Testis (tissue), 3 donors: Measurements from ENCODE around the gene LRRC8D. TPM values are rescaled to one million over a fixed set of nuclear protein-coding genes. Genes with fewer than 3 reads are reported as not detected.
A peak's percentile ranks its signal among the peaks of the same experiment; 100 is the strongest.

Experiments
- DNase-seq: peaks from one replicate; pipeline ENCODE4 v3.0.0-alpha.2; 2019
- H3K27ac ChIP-seq, 2 donors: fragments of 200-600 bp; sonication (generic); one replicate each; pipeline ENCODE4 v1.5.1; 2019
- H3K27me3 ChIP-seq: fragments of 200-600 bp; sonication (generic); one replicate; pipeline ENCODE4 v1.5.1; 2019
- H3K36me3 ChIP-seq: fragments of 200-600 bp; sonication (generic); one replicate; pipeline ENCODE4 v1.5.1; 2017; ENCODE audit warnings: low read depth; ENCODE audit errors: missing control alignments
- H3K4me1 ChIP-seq: fragments of 200-600 bp; sonication (generic); one replicate; pipeline ENCODE4 v1.5.1; 2019
- H3K4me3 ChIP-seq, 2 donors: fragments of 200-600 bp; sonication (generic); one replicate each; pipeline ENCODE4 v1.5.1; 2017 to 2019
- H3K9me3 ChIP-seq: fragments of 200-600 bp; sonication (generic); one replicate; pipeline ENCODE4 v1.5.1; 2017
- POLR2A ChIP-seq: fragments of 450-650 bp; IDR thresholded peaks from one replicate; pipeline ENCODE4 v1.6.1; 2017; ENCODE audit warnings: antibody characterized with exemption, mild to moderate bottlenecking, moderate library complexity
- WGBS, 2 donors: methylation state at CpG; one replicate each; pipeline ENCODE4 v1.1.5; 2018; 5-methylcytosine and 5-hydroxymethylcytosine counted together
- intact Hi-C: fragments of 100-400 bp; cut with DNase I; formaldehyde crosslinking; loops from one replicate; pipeline ENCODE4 v1.15.1; 2023; ENCODE audit warnings: low total_unique reads
- polyA plus RNA-seq: library from polyadenylated mRNA; stranded (reverse); fragments of 350-450 nt; fragmentation: Illumina TruSeq; extraction: RNeasy Lipid Tissue Mini Kit (QIAGEN cat#74804); gene quantifications from one replicate; pipeline ENCODE4 v1.2.3, GENCODE V29; 2014; ENCODE audit warnings: low read depth, low replicate concordance; ENCODE audit not compliant: insufficient read depth
- total RNA-seq, 2 donors: library from RNA; depleted of rRNA; stranded (reverse); fragments of >200 nt; gene quantifications; one replicate each; pipeline ENCODE4 v1.2.3, GENCODE V29; 2016
- TF ChIP-seq, protein P1 (sequence below), 3 experiments: fragments of 450-650 bp in 2 of 3; fragments of 200-600 bp in 1 of 3; sonication (generic) in 1 of 3; IDR thresholded peaks; one replicate each; pipeline ENCODE4 v1.5.1; 2016 to 2019; ENCODE audit warnings: antibody characterized with exemption in 3 of 3, mild to moderate bottlenecking in 2 of 3, moderate library complexity in 1 of 3

Gene LRRC8D
- total and polyA plus RNA-seq, 3 donors from 2014 or later: 20.8 to 46.1 (median 41.1) TPM

DNA sequence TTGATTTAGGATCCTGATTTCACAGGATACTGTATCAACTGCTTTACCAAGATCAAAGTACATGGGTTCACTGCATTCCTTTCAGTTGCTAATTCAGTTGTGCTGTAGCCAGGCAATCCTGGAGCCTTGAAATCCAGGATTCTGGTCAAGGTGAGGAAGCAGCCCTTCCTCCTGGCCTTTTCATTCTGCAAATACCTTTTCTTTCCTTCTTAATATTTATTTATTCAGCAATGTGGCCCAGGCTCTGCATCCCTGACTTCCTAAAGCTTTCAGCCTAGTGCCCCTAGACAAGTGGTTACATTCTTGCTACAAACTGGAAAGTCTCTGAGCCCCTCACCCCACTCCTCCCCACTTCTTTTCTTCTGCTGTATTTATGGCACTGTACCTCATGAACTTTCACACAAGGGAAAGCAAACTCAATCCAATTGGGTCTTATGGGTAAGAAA is 16.2 kb downstream of the LRRC8D start:
- no peaks in the 10 kb centered on the region for H3K9me3 ChIP-seq
- DNase-seq: no peak
- H3K27me3 ChIP-seq: no peaks in the 10 kb centered on the region
- no peak for TF ChIP-seq POLR2A
- TF ChIP-seq, protein P1, sequence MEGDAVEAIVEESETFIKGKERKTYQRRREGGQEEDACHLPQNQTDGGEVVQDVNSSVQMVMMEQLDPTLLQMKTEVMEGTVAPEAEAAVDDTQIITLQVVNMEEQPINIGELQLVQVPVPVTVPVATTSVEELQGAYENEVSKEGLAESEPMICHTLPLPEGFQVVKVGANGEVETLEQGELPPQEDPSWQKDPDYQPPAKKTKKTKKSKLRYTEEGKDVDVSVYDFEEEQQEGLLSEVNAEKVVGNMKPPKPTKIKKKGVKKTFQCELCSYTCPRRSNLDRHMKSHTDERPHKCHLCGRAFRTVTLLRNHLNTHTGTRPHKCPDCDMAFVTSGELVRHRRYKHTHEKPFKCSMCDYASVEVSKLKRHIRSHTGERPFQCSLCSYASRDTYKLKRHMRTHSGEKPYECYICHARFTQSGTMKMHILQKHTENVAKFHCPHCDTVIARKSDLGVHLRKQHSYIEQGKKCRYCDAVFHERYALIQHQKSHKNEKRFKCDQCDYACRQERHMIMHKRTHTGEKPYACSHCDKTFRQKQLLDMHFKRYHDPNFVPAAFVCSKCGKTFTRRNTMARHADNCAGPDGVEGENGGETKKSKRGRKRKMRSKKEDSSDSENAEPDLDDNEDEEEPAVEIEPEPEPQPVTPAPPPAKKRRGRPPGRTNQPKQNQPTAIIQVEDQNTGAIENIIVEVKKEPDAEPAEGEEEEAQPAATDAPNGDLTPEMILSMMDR (IDR thresholded peaks at IDR 0.05): no peak
- H3K27ac ChIP-seq: peak overlapping the region in 1 of 2 donors; percentile 46
- intact Hi-C loops: no loop called here
- peaks cover 35% of the 10 kb centered on the region for H3K4me1 ChIP-seq
- no peaks in the 10 kb centered on the region for H3K36me3 ChIP-seq
- H3K4me3 ChIP-seq: no peak overlapping the region

GRCh38 chr1:89837510-89837909 is 16.7 kb downstream of the LRRC8D start:
- TF ChIP-seq, protein P1 (IDR thresholded peaks at IDR 0.05): no peak
- no peak for TF ChIP-seq POLR2A
- peaks cover 36% of the 10 kb centered on the region for H3K4me1 ChIP-seq
- H3K9me3 ChIP-seq: no peaks in the 10 kb centered on the region
- H3K27me3 ChIP-seq: no peaks in the 10 kb centered on the region
- 89% methylated on average over 4 of the region's 4 CpGs for WGBS, 2 donors
- no peaks in the 10 kb centered on the region for H3K36me3 ChIP-seq
- intact Hi-C loops: no loop called here
- H3K4me3 ChIP-seq: no peak overlapping the region
- peak overlapping the region in 1 of 2 donors; percentile 46 for H3K27ac ChIP-seq
- no peak for DNase-seq

GRCh38 chr1:89839516-89839915 is 18.7 kb downstream of the LRRC8D start:
- Histone ChIP-seq H3K27ac (no peak overlapping the region), H3K36me3 (no peaks in the 10 kb centered on the region), H3K4me3 (no peak overlapping the region), H3K4me1 (peaks cover 29% of the 10 kb centered on the region), H3K9me3 (no peaks in the 10 kb centered on the region), H3K27me3 (no peaks in the 10 kb centered on the region)
- TF ChIP-seq, protein P1 (IDR thresholded peaks at IDR 0.05): no peak
- TF ChIP-seq POLR2A: no peak
- 73 to 80% methylated on average over 3 of the region's 3 CpGs for WGBS, 2 donors
- no peak for DNase-seq
- intact Hi-C loops: no loop called here

GRCh38 chr1:89841507-89841906 is 20.7 kb downstream of the LRRC8D start:
- no peak overlapping the region for H3K4me3 ChIP-seq
- DNase-seq: no peak
- H3K27ac ChIP-seq: no peak overlapping the region
- no peaks in the 10 kb centered on the region for H3K27me3 ChIP-seq
- intact Hi-C loops: no loop called here
- TF ChIP-seq POLR2A: no peak
- TF ChIP-seq, protein P1 (IDR thresholded peaks at IDR 0.05): no peak
- 87 to 97% methylated on average over 2 of the region's 2 CpGs for WGBS, 2 donors
- H3K4me1 ChIP-seq: peaks cover 21% of the 10 kb centered on the region
- no peaks in the 10 kb centered on the region for H3K36me3 ChIP-seq
- H3K9me3 ChIP-seq: no peaks in the 10 kb centered on the region

GRCh38 chr1:89842567-89843272 is 21.9 kb downstream of the LRRC8D start:
- no peak for TF ChIP-seq POLR2A
- TF ChIP-seq, protein P1 (IDR thresholded peaks at IDR 0.05): no peak
- DNase-seq: peak; percentile 40

More at GRCh38 chr1:89842567-89843272, 21.9 kb downstream of the LRRC8D start:
- Histone ChIP-seq H3K9me3 (no peaks in the 10 kb centered on the region), H3K4me3 (peak overlapping the region; percentile 61 to 78), H3K27ac (peak overlapping the region; percentile 52 to 78), H3K36me3 (no peaks in the 10 kb centered on the region), H3K4me1 (peaks cover 12% of the 10 kb centered on the region), H3K27me3 (no peaks in the 10 kb centered on the region)
- 19 to 24% methylated on average over 9 of the region's 9 CpGs for WGBS, 2 donors
- intact Hi-C loops: no loop called here
